AG04449 (cell line): ENCODE measurements around the gene IQCE.

Experiments used
- CTCF ChIA-PET: fragments of 350-600 bp; formaldehyde crosslinking; extraction: SDS; loops from one replicate; lab custom pipeline; 2021; ENCODE audit warnings: antibody characterized with exemption; lab: Yijun Ruan, JAX
- POLR2A ChIA-PET: fragments of 400-600, 350-600 bp; formaldehyde crosslinking; extraction: SDS; loops from one replicate; lab custom pipeline; 2020; ENCODE audit warnings: antibody characterized with exemption, inconsistent platforms; lab: Yijun Ruan, JAX
- DNase-seq: peaks from one replicate; pipeline ENCODE4 v3.0.0-alpha.2; 2010; ENCODE audit warnings: low read depth, low spot score
- H3K4me3 ChIP-seq: 2 replicates; pipeline ENCODE4 v1.5.1; 2011; ENCODE audit warnings: low read depth, mild to moderate bottlenecking, control low read depth, low read length
- TF ChIP-seq, protein P1 (sequence below): IDR thresholded peaks from one replicate; pipeline ENCODE4 v1.5.1; 2011; ENCODE audit warnings: mild to moderate bottlenecking, moderate library complexity, low read length, control low read depth, inconsistent platforms; ENCODE audit not compliant: insufficient read depth; ENCODE audit errors: missing control alignments

Gene IQCE

DNA sequence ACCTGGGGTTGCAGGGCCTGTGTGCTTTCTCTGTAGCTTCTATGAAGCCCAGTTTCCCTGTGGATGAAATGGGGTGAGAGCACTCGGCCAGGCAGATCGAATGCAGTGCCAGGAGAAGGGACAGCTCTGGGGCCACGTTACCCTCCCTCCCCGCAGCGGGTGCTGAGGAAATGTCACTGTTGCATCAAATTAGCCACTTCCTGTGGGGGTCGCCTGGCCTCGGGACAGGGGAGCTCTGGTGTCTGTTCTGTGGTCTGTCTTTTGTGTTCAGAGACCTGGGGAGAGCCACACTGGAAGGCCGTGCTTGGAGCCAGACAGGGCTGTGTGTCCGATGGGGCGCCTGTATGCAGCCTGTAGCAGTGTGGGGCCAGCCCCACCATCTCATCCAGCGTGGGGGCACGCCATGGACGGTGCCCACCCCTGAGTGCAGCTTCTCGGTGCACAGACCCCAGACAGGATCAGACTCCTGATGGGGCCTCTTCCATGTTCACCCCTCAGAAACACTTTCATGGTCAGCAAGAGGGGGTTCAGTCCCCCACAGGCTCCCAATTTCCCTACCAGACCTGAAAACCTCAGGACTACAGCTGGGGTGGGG is 86.6 kb downstream of the IQCE start:
- ChIA-PET POLR2A (no interaction called here), CTCF (interaction anchor here (0.7 to 2.1 kb wide), 7 partner anchors 10 to 195 kb away, joined by 3 to 9 read pairs (median 3); no protein-coding TSS in a partner anchor)
- no peak overlapping the region for H3K4me3 ChIP-seq
- TF ChIP-seq, protein P1, sequence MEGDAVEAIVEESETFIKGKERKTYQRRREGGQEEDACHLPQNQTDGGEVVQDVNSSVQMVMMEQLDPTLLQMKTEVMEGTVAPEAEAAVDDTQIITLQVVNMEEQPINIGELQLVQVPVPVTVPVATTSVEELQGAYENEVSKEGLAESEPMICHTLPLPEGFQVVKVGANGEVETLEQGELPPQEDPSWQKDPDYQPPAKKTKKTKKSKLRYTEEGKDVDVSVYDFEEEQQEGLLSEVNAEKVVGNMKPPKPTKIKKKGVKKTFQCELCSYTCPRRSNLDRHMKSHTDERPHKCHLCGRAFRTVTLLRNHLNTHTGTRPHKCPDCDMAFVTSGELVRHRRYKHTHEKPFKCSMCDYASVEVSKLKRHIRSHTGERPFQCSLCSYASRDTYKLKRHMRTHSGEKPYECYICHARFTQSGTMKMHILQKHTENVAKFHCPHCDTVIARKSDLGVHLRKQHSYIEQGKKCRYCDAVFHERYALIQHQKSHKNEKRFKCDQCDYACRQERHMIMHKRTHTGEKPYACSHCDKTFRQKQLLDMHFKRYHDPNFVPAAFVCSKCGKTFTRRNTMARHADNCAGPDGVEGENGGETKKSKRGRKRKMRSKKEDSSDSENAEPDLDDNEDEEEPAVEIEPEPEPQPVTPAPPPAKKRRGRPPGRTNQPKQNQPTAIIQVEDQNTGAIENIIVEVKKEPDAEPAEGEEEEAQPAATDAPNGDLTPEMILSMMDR, result no peak
- DNase-seq, result no peak

DNA sequence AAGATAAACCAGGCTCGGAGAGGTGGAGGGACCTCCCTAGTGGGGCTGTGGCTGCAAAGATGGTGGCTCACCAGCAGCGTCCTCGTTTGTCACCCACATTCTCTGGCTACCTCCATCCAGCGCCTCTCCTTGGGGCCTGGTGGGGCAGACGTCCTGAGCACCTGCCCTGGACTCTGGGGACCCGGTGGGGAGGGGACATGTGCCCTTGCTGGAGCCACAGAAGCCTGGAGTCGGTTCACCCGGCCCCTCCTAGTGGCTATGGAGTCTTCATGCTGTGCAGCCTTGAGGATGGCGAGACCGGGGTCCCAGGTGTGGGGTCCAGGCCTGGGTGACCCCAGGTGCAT is 87.5 kb downstream of the IQCE start:
- TF ChIP-seq, protein P1, result no peak
- ChIA-PET POLR2A (interaction anchor here (0.7 kb wide), 1 partner anchor 62 kb away, joined by 3 read pairs; no protein-coding TSS in a partner anchor), CTCF (no interaction called here)
- no peak overlapping the region for H3K4me3 ChIP-seq
- no peak for DNase-seq

DNA sequence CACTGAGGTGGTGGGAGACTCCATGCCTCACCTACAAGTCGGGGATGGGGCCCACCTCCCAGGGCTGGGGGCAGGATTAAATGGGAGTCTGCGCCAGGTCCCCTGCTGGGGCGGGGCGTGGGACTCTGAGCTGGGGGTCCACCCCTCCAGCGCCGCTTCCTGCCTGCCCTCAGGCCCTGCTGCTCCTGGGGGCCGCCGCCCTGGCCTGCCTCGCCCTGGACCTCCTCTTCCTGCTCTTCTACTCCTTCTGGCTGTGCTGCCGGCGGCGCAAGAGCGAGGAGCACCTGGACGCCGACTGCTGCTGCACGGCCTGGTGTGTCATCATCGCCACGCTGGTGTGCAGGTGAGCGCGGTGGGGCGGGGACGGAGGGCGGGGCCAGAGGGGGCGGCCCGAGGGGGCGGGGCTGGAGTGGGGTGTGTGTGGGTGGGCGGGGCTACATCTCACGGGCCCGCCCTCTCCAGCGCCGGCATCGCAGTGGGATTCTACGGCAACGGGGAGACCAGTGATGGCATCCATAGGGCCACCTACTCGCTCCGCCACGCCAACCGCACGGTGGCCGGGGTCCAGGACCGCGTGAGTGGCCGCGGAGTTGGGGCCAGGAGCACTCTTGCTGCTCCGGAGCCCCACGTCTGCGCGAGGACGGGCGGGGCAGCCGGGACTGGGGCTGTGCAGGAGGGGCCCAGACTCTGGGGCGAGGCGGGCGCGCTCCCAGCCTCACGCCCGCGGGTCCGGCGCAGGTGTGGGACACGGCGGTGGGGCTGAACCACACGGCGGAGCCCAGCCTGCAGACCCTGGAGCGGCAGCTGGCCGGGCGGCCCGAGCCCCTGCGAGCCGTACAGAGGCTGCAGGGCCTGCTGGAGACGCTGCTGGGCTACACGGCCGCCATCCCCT is 88.1 kb downstream of the IQCE start:
- H3K4me3 ChIP-seq, result no peak overlapping the region
- TF ChIP-seq, protein P1, result no peak
- no peak for DNase-seq
- ChIA-PET CTCF (interaction anchor here (0.9 kb wide), 1 partner anchor 10 kb away, joined by 4 read pairs; no protein-coding TSS in a partner anchor), POLR2A (no interaction called here)

DNA sequence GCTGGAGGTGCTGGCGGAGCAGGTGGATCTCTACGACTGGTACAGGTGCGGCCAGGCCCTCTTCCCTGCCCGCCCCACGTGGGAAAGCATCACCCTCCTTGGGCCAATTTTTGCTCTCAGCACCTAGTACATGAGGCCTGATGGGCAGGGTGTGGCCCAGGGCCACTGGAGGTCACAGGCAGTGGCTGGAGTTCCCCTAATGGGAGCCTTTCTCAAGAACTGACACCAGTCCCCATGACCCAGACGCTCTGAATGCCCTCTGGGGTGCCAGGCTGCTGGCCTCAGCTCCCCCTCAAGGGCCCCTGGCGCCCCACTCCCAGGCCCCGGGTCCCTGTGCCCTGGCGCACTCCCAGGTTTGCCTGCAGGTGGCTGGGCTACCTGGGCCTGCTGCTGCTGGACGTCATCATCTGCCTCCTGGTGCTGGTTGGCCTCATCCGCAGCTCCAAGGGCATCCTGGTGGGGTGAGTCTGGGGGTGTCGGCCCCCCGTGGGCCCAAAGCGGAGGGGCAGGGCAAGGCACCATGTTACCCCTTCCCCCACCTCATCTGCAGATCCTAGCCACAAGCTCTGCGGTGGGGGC is 88.9 kb downstream of the IQCE start:
- POLR2A ChIA-PET, result no interaction called here
- TF ChIP-seq, protein P1, result no peak
- DNase-seq, result no peak
- CTCF ChIA-PET, result interaction anchor here (0.9 to 1.2 kb wide), 2 partner anchors 10 to 39 kb away, joined by 3 to 4 read pairs; no protein-coding TSS in a partner anchor
- H3K4me3 ChIP-seq, result no peak overlapping the region

DNA sequence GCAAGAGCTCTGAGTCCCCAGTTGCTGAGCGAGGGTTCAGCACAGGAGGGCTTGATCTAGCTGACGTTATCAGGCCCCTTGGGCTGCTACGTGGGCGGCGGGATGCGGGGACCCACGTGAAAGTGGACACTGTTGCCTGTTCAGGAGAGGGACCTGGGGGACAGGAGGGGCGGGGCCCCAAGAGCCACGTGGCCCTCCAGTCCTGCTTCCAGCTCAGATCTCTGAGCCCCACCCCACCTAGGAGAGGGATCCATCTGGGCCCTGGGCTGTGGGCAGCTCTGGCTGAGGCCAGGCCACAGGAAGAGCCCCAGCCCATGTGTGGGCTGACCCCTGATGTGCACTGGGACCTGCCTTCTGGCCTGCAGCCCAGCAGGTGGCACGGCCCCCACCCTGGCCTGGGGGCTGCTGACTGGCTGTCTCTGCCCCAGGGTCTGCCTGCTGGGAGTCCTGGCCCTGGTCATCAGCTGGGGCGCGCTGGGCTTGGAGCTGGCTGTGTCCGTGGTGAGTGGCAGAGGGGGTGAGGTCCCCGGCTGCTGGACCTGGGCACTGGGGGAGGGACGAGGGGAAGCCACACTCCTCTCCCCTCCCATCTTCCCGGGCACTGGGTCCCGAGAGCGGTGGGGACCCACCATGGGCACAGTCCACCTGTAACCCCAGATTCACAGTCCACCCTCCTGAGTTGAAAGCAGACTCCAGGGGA is 90.5 kb downstream of the IQCE start:
- ChIA-PET CTCF (interaction anchor here (1.1 to 1.2 kb wide), 3 partner anchors 16 to 40 kb away, joined by 3 to 7 read pairs (median 4); no protein-coding TSS in a partner anchor), POLR2A (no interaction called here)
- TF ChIP-seq, protein P1, result no peak
- DNase-seq, result no peak
- H3K4me3 ChIP-seq, result no peak overlapping the region
